GM21528 (cell line): Measurements from ENCODE around the gene MPIG6B.

Experiments used
- ATAC-seq: cut with Tn5 transposase; IDR thresholded peaks from one replicate; pipeline ENCODE4 v1.9.1; 2021; ENCODE audit warnings: mild to moderate bottlenecking, moderate library complexity; ENCODE audit not compliant: unreplicated experiment, low FRiP score

MPIG6B gene

GRCh38 chr6:31764198-31764597 lies 41.0 kb downstream of the MPIG6B start:
- no peak for ATAC-seq

DNA sequence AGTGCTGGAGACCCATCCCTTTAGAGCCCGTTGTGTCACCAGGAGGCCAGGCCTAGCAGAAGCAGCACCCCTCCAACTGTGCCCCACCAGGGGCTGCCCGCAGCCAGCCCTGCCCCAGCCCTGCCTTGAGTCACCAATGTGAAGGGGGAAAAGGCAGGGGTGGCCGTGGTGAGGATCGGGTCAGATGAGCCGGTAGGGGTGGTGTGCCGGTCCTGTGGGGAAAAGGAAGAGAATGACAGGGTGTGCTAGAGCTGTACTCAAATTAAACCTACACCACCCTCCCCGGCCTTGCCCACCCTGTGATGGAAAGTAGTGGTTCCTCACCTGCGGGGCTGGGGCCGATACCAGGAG lies 42.4 kb downstream of the MPIG6B start:
- no peak for ATAC-seq

DNA sequence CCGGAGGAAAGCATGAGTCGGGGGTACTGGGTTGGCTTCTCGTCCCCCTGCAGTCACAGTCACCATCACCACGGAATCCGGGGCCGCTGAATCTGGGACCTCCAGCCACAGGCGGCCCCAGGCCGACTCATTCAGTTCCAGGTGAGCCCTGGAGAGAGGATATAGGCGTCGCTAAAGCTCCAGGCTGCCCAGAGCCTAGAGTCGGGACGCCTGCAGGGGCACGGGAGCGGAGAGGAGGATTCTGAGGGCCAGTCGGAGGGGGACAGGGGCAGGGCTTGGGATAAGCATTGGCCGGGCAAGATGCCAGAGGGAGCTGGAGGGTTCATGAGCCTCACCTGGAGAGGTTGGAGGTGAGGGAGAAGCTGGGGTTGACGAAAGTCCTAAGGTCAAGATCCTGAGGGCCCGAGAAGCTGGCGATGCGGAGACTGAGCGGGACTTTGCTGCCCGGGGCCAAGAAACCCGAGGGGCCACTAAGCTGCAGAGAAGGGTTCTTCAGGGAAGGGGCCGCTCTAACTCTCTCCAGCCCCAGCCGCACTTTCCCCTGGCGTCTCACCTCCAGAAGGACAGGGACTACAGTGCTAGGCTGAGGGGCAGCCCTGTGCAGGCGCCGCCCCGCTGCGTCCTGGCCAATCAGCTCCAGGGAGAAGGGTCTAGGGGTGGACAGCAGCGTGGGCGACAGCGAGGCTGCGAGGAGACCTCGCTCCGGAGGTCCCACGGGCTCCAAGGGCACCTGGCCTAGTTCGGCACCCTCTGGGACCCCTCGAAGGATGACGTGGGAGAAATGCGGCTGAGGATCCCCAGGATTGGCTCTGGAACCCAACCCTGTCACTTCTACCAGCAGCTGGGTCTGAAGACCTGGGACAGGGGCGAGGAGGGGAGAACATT lies 43.0 kb downstream of the MPIG6B start:
- ATAC-seq: no peak

DNA sequence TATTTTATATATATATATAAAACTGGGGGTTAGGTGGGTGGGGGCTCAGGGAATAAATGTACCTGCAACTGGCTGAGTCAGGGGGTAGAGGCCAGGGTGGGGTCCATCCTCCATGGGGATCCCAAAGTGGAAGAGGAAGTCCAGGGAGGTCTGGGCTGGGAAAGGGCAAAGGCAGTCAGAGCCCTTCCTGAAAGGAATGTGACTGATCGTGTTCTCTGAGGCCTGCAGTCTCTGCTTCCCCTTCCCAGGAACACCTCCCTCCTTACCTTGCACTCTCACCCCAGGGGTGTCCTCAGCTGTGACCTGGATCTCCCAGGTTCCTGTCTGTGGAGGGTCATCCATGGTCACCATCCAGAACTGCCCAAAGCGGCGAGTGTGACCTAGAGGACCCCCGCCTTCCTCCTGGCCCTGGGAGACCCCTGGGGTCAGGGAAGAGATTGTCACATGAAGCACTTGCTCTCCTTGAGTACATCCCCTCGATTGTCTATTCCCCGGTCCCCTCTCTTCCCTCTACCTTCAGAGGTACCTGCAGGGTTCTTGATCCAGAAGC lies 44.0 kb downstream of the MPIG6B start:
- ATAC-seq: no peak

- ATAC-seq: no peak
Observed at GRCh38 chr6:31768363-31769257, 45.4 kb downstream of the MPIG6B start.

- ATAC-seq: no peak
Observed at GRCh38 chr6:31769684-31770371, 46.7 kb downstream of the MPIG6B start.

GRCh38 chr6:31770860-31771259 lies 47.7 kb downstream of the MPIG6B start:
- ATAC-seq: no peak

GRCh38 chr6:31771992-31772358 lies 48.8 kb downstream of the MPIG6B start:
- ATAC-seq: no peak

- no peak for ATAC-seq
Observed at GRCh38 chr6:31775184-31775583, 52.0 kb downstream of the MPIG6B start.

GRCh38 chr6:31775633-31776484 lies 52.7 kb downstream of the MPIG6B start:
- no peak for ATAC-seq
